PFSK-1 (cell line): ENCODE measurements around the gene PUS7L.

Experiments used
- FOXP2 ChIP-seq: optimal IDR thresholded peaks from 2 replicates; pipeline ENCODE3; 2011; ENCODE audit warnings: borderline replicate concordance, control low read depth, inconsistent platforms; ENCODE audit not compliant: insufficient read depth; ENCODE audit errors: extremely low read length, extremely low read depth
- POLR2AphosphoS5 ChIP-seq: IDR thresholded peaks from 2 replicates; pipeline ENCODE4 v1.6.1; 2012; ENCODE audit warnings: low read depth, mild to moderate bottlenecking, control low read depth, low read length, moderate library complexity
- REST ChIP-seq, 2 experiments: IDR thresholded peaks; 2 replicates each; pipeline versions ENCODE4 v1.6.1 to v1.8.0; 2011 to 2012; ENCODE audit warnings: low read depth in 2 of 2, low read length in 2 of 2, control low read depth in 1 of 2, inconsistent platforms in 1 of 2, mild to moderate bottlenecking in 1 of 2, moderate library complexity in 1 of 2; ENCODE audit not compliant: insufficient read depth in 1 of 2
- SIN3A ChIP-seq: IDR thresholded peaks from 2 replicates; pipeline ENCODE4 v1.6.1; 2012; ENCODE audit warnings: mild to moderate bottlenecking, low read length, moderate library complexity, borderline replicate concordance; ENCODE audit not compliant: insufficient read depth
- TAF1 ChIP-seq: IDR thresholded peaks from 2 replicates; pipeline ENCODE4 v1.6.1; 2012; ENCODE audit warnings: low read length, control low read depth, borderline replicate concordance; ENCODE audit not compliant: insufficient read depth

Gene PUS7L

GRCh38 chr12:43669373-43669772 lies 89.2 kb downstream of the PUS7L start:
- no peak for TF ChIP-seq TAF1
- TF ChIP-seq FOXP2: no peak
- no peak for TF ChIP-seq REST (IDR thresholded peaks at IDR 0.05; ENCODE audit: insufficient read depth in 1 of 2, low read depth in 2 of 2, low read length in 2 of 2)
- TF ChIP-seq POLR2AphosphoS5: no peak
- TF ChIP-seq SIN3A: no peak
